Natural killer cell (primary cell): ENCODE results near the gene CABP4. TPM values are rescaled to one million over a fixed set of nuclear protein-coding genes. Genes with fewer than 3 reads are reported as not detected.

Experiments
- ATAC-seq, 3 donors: fragments of 150-1000 bp in 2 of 3; fragments of 200-7000 bp in 1 of 3; cut with Tn5 transposase; 1 replicate in 1 of 3; 2 replicates in 2 of 3; pipeline ENCODE4 v1.10.0; 2021; ENCODE audit warnings: mild to moderate bottlenecking in 2 of 3, moderate library complexity in 2 of 3
- DNase-seq, 2 donors: peaks; one replicate each; pipeline versions ENCODE4 v3.0.0 to v3.0.0-alpha.2; 2013 to 2021; ENCODE audit warnings: mixed read lengths in 1 of 2
- H3K27ac ChIP-seq: one replicate; pipeline ENCODE4 v1.5.1; 2013; ENCODE audit warnings: mild to moderate bottlenecking, low read length
- H3K27me3 ChIP-seq: one replicate; pipeline ENCODE4 v1.6.1; 2013; ENCODE audit warnings: low read length; ENCODE audit not compliant: control insufficient read depth, insufficient read depth
- H3K36me3 ChIP-seq: one replicate; pipeline ENCODE4 v1.6.1; 2013; ENCODE audit warnings: low read length; ENCODE audit not compliant: control insufficient read depth, insufficient read depth
- H3K4me1 ChIP-seq: one replicate; pipeline ENCODE4 v1.6.1; 2013; ENCODE audit warnings: low read length; ENCODE audit not compliant: control insufficient read depth, insufficient read depth
- H3K4me3 ChIP-seq: one replicate; pipeline ENCODE4 v1.5.1; 2013; ENCODE audit warnings: low read length
- H3K9me3 ChIP-seq: one replicate; pipeline ENCODE4 v1.6.1; 2013; ENCODE audit warnings: low read length; ENCODE audit not compliant: control insufficient read depth, insufficient read depth
- H3K27ac Mint-ChIP-seq, 2 donors: one replicate each; pipeline ENCODE4 v1.8.0; 2022; ENCODE audit warnings: mild to moderate bottlenecking in 2 of 2, mixed read lengths in 2 of 2, moderate library complexity in 1 of 2
- H3K27me3 Mint-ChIP-seq, 2 donors: one replicate each; pipeline ENCODE4 v1.8.0; 2022; ENCODE audit warnings: low read depth in 2 of 2, mixed read lengths in 2 of 2
- H3K36me3 Mint-ChIP-seq: one replicate; pipeline ENCODE4 v1.8.0; 2022; ENCODE audit warnings: mixed read lengths
- H3K4me1 Mint-ChIP-seq, 2 donors: one replicate each; pipeline ENCODE4 v1.8.0; 2022; ENCODE audit warnings: mixed read lengths in 2 of 2
- H3K4me3 Mint-ChIP-seq: one replicate; pipeline ENCODE4 v1.8.0; 2022; ENCODE audit warnings: mild to moderate bottlenecking, moderate library complexity, mixed read lengths
- H3K9me3 Mint-ChIP-seq, 2 donors: one replicate each; pipeline ENCODE4 v1.8.0; 2022; ENCODE audit warnings: mixed read lengths in 2 of 2
- WGBS: methylation state at CpG from one replicate; pipeline ENCODE4 v1.1.7; 2013; ENCODE audit warnings: missing lambda C conversion rate; ENCODE audit not compliant: insufficient coverage; 5-methylcytosine and 5-hydroxymethylcytosine counted together
- intact Hi-C: fragments of 100-400 bp; cut with micrococcal nuclease; formaldehyde crosslinking; loops from one replicate; pipeline ENCODE4 v1.14.2; 2022
- total RNA-seq, 4 donors: library from RNA; stranded (reverse); fragments of 120-200 nt in 1 of 4; gene quantifications; one replicate each; pipeline versions ENCODE4 v1.2.3 to v1.2.4, GENCODE V29; 2013 to 2022
- TF ChIP-seq, protein P1 (sequence below): fragments of 200-600 bp; IDR thresholded peaks from one replicate; pipeline ENCODE4 v1.8.0; 2022; ENCODE audit warnings: antibody characterized with exemption

Gene CABP4
- total RNA-seq, 3 donors from 2014 or later (not counting 1 experiment from before 2014, with no cell fraction given), result 12.9 to 22.8 (median 21.3) TPM

DNA sequence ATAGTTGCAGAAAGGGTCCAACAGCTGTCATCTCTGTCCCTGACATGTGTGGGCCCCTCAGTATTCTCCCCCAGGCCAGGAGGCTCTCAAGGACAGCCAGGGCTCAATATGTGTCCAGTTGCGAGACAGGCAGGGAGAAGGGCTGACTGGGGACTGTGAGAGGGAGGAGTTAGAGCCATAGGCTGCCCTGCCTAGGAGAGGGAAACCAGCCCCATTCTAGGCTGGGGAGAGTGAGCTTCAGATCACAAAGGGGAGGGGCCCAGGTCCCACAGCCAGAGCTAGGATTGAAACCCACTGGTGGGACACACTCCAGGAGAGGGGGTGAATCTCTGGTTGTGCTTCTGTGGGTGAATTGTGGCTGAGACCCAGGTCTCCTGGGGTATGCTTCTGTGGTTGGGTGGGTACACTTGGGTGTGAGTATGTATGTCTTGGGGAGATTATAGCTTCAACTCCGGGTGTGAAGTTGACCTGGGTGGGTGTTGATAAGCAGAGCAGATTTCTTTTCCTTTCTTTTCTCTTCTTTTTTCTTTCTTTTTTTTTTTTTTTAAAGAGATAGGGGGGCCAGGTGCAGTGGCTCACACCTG lies 41.8 kb upstream of the CABP4 start:
- Mint-ChIP-seq H3K4me1 (peaks cover 38 to 85% of the 10 kb centered on the region in 2 donors), H3K36me3 (no peaks in the 10 kb centered on the region), H3K27ac (peak overlapping the region; percentile 72 to 84), H3K27me3 (no peaks in the 10 kb centered on the region), H3K9me3 (no peaks in the 10 kb centered on the region), H3K4me3 (peak overlapping the region; percentile 83)
- WGBS, result 57% methylated on average over 1 of the region's 2 CpGs
- peak in 1 of 2 donors; percentile 33 for DNase-seq
- H3K27me3 ChIP-seq, result no peaks in the 10 kb centered on the region
- TF ChIP-seq, protein P1, sequence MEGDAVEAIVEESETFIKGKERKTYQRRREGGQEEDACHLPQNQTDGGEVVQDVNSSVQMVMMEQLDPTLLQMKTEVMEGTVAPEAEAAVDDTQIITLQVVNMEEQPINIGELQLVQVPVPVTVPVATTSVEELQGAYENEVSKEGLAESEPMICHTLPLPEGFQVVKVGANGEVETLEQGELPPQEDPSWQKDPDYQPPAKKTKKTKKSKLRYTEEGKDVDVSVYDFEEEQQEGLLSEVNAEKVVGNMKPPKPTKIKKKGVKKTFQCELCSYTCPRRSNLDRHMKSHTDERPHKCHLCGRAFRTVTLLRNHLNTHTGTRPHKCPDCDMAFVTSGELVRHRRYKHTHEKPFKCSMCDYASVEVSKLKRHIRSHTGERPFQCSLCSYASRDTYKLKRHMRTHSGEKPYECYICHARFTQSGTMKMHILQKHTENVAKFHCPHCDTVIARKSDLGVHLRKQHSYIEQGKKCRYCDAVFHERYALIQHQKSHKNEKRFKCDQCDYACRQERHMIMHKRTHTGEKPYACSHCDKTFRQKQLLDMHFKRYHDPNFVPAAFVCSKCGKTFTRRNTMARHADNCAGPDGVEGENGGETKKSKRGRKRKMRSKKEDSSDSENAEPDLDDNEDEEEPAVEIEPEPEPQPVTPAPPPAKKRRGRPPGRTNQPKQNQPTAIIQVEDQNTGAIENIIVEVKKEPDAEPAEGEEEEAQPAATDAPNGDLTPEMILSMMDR, result no peak
- no peaks in the 10 kb centered on the region for H3K9me3 ChIP-seq
- H3K27ac ChIP-seq, result no peak overlapping the region
- peaks cover 96% of the 10 kb centered on the region for H3K4me1 ChIP-seq
- peak in 1 of 3 donors; percentile 5 for ATAC-seq
- peaks cover 6% of the 10 kb centered on the region for H3K36me3 ChIP-seq
- no peak overlapping the region for H3K4me3 ChIP-seq
- intact Hi-C loops, result no loop called here

DNA sequence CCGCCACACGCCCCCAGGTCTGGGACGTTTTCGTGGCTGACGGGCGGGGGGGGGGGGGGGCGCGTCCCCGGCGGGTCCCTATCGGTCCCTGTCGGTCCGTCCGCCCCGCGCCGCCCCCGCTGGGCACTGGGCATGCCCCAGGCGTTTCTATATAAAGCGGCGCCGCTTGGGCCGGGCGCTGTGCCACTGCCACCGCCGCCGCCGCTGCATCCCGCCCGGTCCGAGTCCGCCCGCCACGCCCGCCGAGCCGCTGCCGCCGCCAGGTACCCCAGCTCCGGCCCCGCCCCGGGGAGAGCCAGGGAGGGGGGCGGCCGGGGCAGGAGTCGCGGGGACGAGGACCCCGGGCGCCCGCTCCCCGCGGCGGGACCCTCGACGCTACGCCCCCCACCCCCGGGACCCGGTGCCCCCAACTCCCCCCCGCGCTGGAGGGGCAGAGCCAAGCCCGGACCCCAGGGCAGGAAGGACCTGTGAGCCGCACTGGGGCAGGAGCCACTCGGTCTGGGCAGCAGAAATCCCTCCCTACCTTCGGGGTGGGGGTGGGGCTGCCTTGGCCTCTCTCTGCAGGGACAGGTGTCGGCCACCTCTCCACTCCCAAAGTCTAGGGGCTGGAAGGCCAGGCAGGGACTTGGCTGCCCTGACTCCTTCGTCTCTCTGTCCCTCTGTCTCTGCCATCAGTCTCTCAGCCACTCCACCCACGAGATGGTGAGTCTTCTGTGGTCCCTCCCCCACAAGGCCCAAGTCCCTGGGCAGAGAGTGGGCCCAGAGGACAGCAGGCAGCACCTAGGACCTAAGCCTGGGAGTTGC lies 39.5 kb upstream of the CABP4 start, which contains the start of gene CARNS1:
Gene CARNS1, plus strand, starts transcription at position 178 of the 804 bp plus-strand sequence. Its CDS starts 522 bp downstream, at position 700.
- H3K27me3 ChIP-seq, result no peaks in the 10 kb centered on the region
- TF ChIP-seq, protein P1, result no peak
- Mint-ChIP-seq H3K9me3 (no peaks in the 10 kb centered on the region), H3K27ac (peak within 1 kb of the TSS; percentile 66 to 87), H3K4me1 (peaks cover 31 to 85% of the 10 kb centered on the region in 2 donors), H3K4me3 (peak within 1 kb of the TSS; percentile 82), H3K27me3 (no peaks in the 10 kb centered on the region), H3K36me3 (no peaks in the 10 kb centered on the region)
- DNase-seq, result peak in 1 of 2 donors; percentile 35
- H3K27ac ChIP-seq, result peak within 1 kb of the TSS; percentile 62
- no peaks in the 10 kb centered on the region for H3K9me3 ChIP-seq
- H3K4me1 ChIP-seq, result peaks cover 94% of the 10 kb centered on the region
- WGBS, result 4% methylated on average over 65 of the region's 67 CpGs
- peak in 2 of 3 donors; percentile 19 to 29 for ATAC-seq
- peak within 1 kb of the TSS; percentile 32 for H3K4me3 ChIP-seq
- intact Hi-C loops, result loop anchor here (1.0 kb wide), 1 partner anchor 31 kb away; no protein-coding TSS in a partner anchor
- no peaks in the 10 kb centered on the region for H3K36me3 ChIP-seq

DNA sequence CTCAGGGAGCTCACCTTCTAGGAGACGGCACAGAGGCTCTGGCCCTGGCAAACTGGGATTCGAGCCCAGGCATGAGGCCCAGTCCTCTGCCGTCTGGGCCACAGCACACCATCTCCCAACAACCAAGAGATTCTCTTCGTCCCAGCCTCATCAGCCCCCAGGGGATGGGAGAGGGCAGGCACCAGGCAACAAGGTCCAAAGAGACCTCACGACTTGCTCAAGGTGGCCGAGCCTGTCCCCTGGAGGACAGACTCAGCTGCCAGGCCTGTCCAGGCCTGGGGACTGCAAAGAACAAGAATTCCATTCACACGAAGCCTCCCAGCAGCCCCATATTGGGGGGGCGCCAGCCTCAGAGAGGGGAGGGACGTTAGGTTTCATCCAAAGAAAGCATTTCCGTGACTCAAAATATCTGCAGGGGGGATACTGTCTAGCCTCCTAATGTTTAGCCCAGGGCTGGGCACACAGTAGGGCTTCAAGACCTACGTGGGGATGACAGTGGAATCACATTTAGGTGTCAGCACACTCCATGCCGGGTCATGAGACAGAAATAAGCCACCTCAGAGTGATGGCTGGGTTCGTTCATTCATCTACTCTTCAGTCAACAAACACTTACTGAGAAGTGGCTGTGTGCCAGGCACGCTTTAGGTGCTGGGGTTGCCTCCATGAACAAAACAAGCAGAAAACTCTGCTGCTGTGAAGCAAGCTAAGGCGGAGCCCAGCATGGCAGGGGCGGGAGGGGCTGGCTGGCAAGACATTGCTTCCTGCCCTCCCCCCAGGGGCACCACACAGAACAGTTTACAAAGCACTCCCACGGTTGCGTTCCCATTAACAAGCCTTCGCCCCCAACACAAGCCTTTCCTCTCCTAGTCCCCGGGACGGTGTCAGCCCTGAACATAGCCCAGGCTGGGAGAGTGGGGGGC lies 38.5 kb upstream of the CABP4 start:
- ATAC-seq, result no peak
- no peaks in the 10 kb centered on the region for H3K9me3 Mint-ChIP-seq
- intact Hi-C loops, result no loop called here
- Histone ChIP-seq H3K4me3 (no peak overlapping the region), H3K9me3 (no peaks in the 10 kb centered on the region), H3K27ac (peak overlapping the region; percentile 48), H3K4me1 (peaks cover 90% of the 10 kb centered on the region), H3K27me3 (no peaks in the 10 kb centered on the region), H3K36me3 (no peaks in the 10 kb centered on the region)
- peak overlapping the region; percentile 82 for H3K4me3 Mint-ChIP-seq
- H3K27ac Mint-ChIP-seq, result peak overlapping the region; percentile 66 to 87
- peaks cover 33 to 80% of the 10 kb centered on the region in 2 donors for H3K4me1 Mint-ChIP-seq
- no peaks in the 10 kb centered on the region for H3K36me3 Mint-ChIP-seq
- H3K27me3 Mint-ChIP-seq, result no peaks in the 10 kb centered on the region
- peak in 1 of 2 donors; percentile 94 for DNase-seq
- 48% methylated on average over 21 of the region's 21 CpGs for WGBS
- TF ChIP-seq, protein P1, result no peak
